ENCODE results near the gene ERGIC1. TPM values are rescaled to one million over a fixed set of nuclear protein-coding genes. Genes with fewer than 3 reads are reported as not detected.

The ERGIC1 gene
- total and polyA plus RNA-seq, 2 of the 8 experiments (the other 6 are each of a cell fraction or from before 2014, with no cell fraction given), result 95.3 to 106 TPM

DNA sequence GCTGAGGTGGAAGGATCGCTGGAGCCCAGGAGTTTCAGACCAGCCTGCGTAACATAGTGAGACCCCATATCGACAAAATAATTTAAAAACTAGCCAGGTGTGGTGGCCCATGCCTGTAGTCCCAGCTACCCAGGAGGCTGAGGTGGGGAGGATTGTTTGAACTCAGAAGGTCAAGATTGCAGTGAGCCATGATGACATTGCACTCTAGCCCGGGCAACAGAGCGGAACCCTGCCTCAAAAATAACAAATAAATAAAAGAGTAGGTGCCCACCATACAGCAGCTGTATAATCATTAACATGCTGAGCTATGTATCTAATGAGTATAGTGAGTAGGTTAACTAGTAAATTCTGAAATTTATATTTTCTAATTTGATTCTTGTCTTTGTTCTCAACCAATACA is 138.5 kb downstream of the ERGIC1 start:
- Histone ChIP-seq H2BK15ac (ENCODE audit: low read length) (no peak overlapping the region), H2AK5ac (ENCODE audit: low read depth, low read length) (no peak overlapping the region), H3K4me3 (ENCODE audit: extremely low read depth in 1 of 4, insufficient read depth in 2 of 4, low read depth in 3 of 4, low read length in 4 of 4) (no peak overlapping the region), H3K23ac (ENCODE audit: insufficient read length) (no peak overlapping the region), H2BK120ac (replicated peaks; ENCODE audit: low read depth, low read length) (no peak overlapping the region), H3K4me1 (replicated peaks in 1 of 4; ENCODE audit: control insufficient read depth in 3 of 4, insufficient read depth in 4 of 4, low read length in 3 of 4) (no peaks in the 10 kb centered on the region), H3K9me3 (ENCODE audit: insufficient read depth in 2 of 2, low read depth in 1 of 2, low read length in 1 of 2) (no peaks in the 10 kb centered on the region), H3K4me2 (ENCODE audit: insufficient read depth in 1 of 2, low read depth in 2 of 2, low read length in 2 of 2) (no peak overlapping the region), H4K8ac (ENCODE audit: extremely low read depth, insufficient read depth, low read length) (no peak overlapping the region), H3K36me3 (ENCODE audit: control insufficient read depth in 2 of 4, insufficient read depth in 4 of 4, low read length in 3 of 4) (peaks cover 0 to 6% (median 4%) of the 10 kb centered on the region in 4 experiments; a peak in 3 of 8 replicates), H2BK12ac (ENCODE audit: low read depth, low read length) (no peak overlapping the region), H3K79me2 (ENCODE audit: control insufficient read depth in 1 of 2, insufficient read depth in 2 of 2, low read length in 2 of 2) (no peaks in the 10 kb centered on the region), H2BK20ac (ENCODE audit: low read length) (no peak overlapping the region), H4K5ac (ENCODE audit: insufficient read length, low read depth, low read length) (no peak overlapping the region), H3K23me2 (ENCODE audit: low read depth, low read length) (no peaks in the 10 kb centered on the region), H3K56ac (replicated peaks; ENCODE audit: insufficient read length, low read depth, low read length) (no peak overlapping the region), H3K18ac (ENCODE audit: extremely low read depth, low read length) (no peak overlapping the region), H4K91ac (replicated peaks; ENCODE audit: insufficient read length, low read length) (no peak overlapping the region), H3K14ac (ENCODE audit: insufficient read length) (no peak overlapping the region), H3K27me3 (replicated peaks in 1 of 4; ENCODE audit: control insufficient read depth in 3 of 4, extremely low read depth in 1 of 4, insufficient read depth in 3 of 4, low read length in 3 of 4) (no peaks in the 10 kb centered on the region), H3K4ac (replicated peaks; ENCODE audit: insufficient read length, low read depth, low read length) (no peak overlapping the region), H2BK5ac (ENCODE audit: low read depth, low read length) (no peak overlapping the region), H3K79me1 (ENCODE audit: low read depth, low read length) (no peaks in the 10 kb centered on the region), H3K9ac (replicated peaks in 1 of 4; ENCODE audit: extremely low read depth in 1 of 4, low read depth in 3 of 4, low read length in 3 of 4) (no peak overlapping the region), H4K20me1 (replicated peaks in 1 of 2; ENCODE audit: control insufficient read depth in 1 of 2, insufficient read depth in 2 of 2, low read length in 2 of 2) (peaks cover 0 to 1% of the 10 kb centered on the region in 2 experiments), H3K27ac (ENCODE audit: low read depth, low read length) (no peak overlapping the region), H2AFZ (ENCODE audit: low read length) (no peak overlapping the region)
- DNase-seq (ENCODE audit: low read depth in 1 of 2, low spot score in 2 of 2), result no peak
- WGBS, 2 experiments (ENCODE audit: extremely low coverage in 1 of 2, insufficient coverage in 1 of 2, insufficient read length in 1 of 2, insufficient replicate concordance in 2 of 2, low coverage in 1 of 2, low lambda C conversion rate in 2 of 2, missing lambda C conversion rate in 1 of 2), result 89% methylated on average over 5 of the region's 5 CpGs; no CpG with 5 or more reads in 1 of the 2 experiments
- POLR2A ChIA-PET (ENCODE audit: partially characterized antibody), result interaction anchor here (0.7 to 1.6 kb wide), 2 partner anchors 11 to 14 kb away, joined by 5 to 7 read pairs; partner anchors contain the start of genes ATP6V0E1 and RPL26L1
- CTCF ChIA-PET (ENCODE audit: partially characterized antibody), result interaction anchor here (1.0 to 1.8 kb wide), 7 partner anchors 11 to 313 kb away, joined by 3 to 8 read pairs (median 3); partner anchors contain the start of gene RPL26L1
- no peak for FAIRE-seq
- no peak for TF ChIP-seq BCL11A (IDR thresholded peaks at IDR 0.05; ENCODE audit: low read depth in 2 of 2, low read length in 2 of 2)
- no peak for TF ChIP-seq JUND (IDR thresholded peaks at IDR 0.05; ENCODE audit: low read length)
- no peak for TF ChIP-seq EGR1 (IDR thresholded peaks at IDR 0.05; ENCODE audit: borderline replicate concordance, low read depth, low read length)
- TF ChIP-seq SIN3A (conservative IDR thresholded peaks at IDR 0.05 in 1 of 2, IDR thresholded peaks at IDR 0.05 in 1 of 2; ENCODE audit: low read depth in 1 of 2, low read length in 2 of 2), result no peak
- TF ChIP-seq KDM4A (IDR thresholded peaks at IDR 0.05; ENCODE audit: low read depth, low read length, severe bottlenecking), result no peak
- no peak for TF ChIP-seq EZH2 (IDR thresholded peaks at IDR 0.05; ENCODE audit: low read depth, low read length, severe bottlenecking)
